OCI-LY3 (cell line): ENCODE measurements around the gene LRRC3B.

Experiments
- H2AFZ ChIP-seq: fragments of 200-600, 300-600 bp; shearing (Covaris generic); 2 replicates; pipeline ENCODE4 v1.6.0; 2014; ENCODE audit warnings: antibody characterized with exemption, low read depth, low read length
- H3K27ac ChIP-seq: fragments of 200-600, 300-600 bp; sonication (generic); 2 replicates; pipeline ENCODE4 v1.5.1; 2014; ENCODE audit warnings: mild to moderate bottlenecking, low read length, moderate library complexity, mixed read lengths
- H3K27me3 ChIP-seq: fragments of 200-600, 300-600 bp; sonication (generic); 2 replicates; pipeline ENCODE4 v1.6.1; 2014; ENCODE audit warnings: low read depth, low read length, mixed read lengths
- H3K36me3 ChIP-seq: fragments of 200-600, 300-600 bp; sonication (generic); replicated peaks from 2 replicates; pipeline ENCODE3; 2014; ENCODE audit warnings: low read depth, low read length, mixed read lengths
- H3K4me1 ChIP-seq: fragments of 300-600, 200-600 bp; sonication (generic); 2 replicates; pipeline ENCODE4 v1.6.1; 2014; ENCODE audit warnings: low read length, mixed read lengths
- H3K4me2 ChIP-seq: fragments of 200-600, 300-600 bp; sonication (generic); 2 replicates; pipeline ENCODE4 v1.6.1; 2014; ENCODE audit warnings: low read length, mixed read lengths
- H3K4me3 ChIP-seq: fragments of 300-600, 200-600 bp; sonication (generic); 2 replicates; pipeline ENCODE4 v1.5.1; 2014; ENCODE audit warnings: antibody characterized with exemption, mild to moderate bottlenecking, low read length, moderate library complexity
- H3K79me2 ChIP-seq: fragments of 300-600, 200-600 bp; shearing (Covaris generic); 2 replicates; pipeline ENCODE4 v1.6.1; 2014; ENCODE audit warnings: mild to moderate bottlenecking, low read length, mixed read lengths
- H3K9ac ChIP-seq: fragments of 300-600, 200-600 bp; shearing (Covaris generic); 2 replicates; pipeline ENCODE4 v1.6.0; 2014; ENCODE audit warnings: mild to moderate bottlenecking, low read length, moderate library complexity
- H3K9me3 ChIP-seq: fragments of 200-600, 300-600 bp; shearing (Covaris generic); 2 replicates; pipeline ENCODE4 v1.6.1; 2014; ENCODE audit warnings: low read length, mixed read lengths; ENCODE audit not compliant: insufficient read depth
- H4K20me1 ChIP-seq: fragments of 200-600, 300-600 bp; sonication (generic); 2 replicates; pipeline ENCODE4 v1.6.1; 2016; ENCODE audit warnings: low read length, mixed read lengths; ENCODE audit not compliant: insufficient read depth
- EZH2phosphoT487 ChIP-seq: fragments of 200-600 bp; shearing (Covaris generic); IDR thresholded peaks from 2 replicates; pipeline ENCODE4 v1.6.1; 2018; ENCODE audit warnings: antibody characterized with exemption, mixed run types, low read depth
- TF ChIP-seq, protein P1 (sequence below): fragments of 200-600, 300-600 bp; sonication (generic); IDR thresholded peaks from 2 replicates; pipeline ENCODE4 v1.5.1; 2014; ENCODE audit warnings: antibody characterized with exemption, low read length, low read depth

The LRRC3B gene

DNA sequence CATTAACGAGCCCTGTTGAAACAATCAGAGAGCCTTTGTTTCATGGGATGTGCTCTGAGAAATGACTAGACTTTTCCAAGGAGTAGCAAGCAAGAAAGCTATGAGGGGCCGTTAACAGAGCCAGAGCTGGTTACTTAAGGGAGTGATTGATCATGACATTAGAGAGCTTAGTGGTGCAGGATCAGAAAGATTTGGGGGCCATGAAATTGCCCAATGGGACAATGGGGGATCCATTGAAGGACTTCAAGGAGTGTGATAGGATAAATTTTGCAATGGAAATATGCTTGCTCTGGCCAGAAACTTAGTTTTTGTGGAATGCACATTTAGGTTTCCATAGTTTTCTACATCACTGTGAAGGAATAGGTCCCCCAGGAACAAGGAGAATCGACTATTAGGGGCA, 45.6 kb downstream of the LRRC3B start:
- Histone ChIP-seq H3K79me2 (no peaks in the 10 kb centered on the region), H3K9ac (no peak overlapping the region), H3K27ac (no peak overlapping the region), H3K36me3 (no peaks in the 10 kb centered on the region), H3K9me3 (no peaks in the 10 kb centered on the region), H3K4me2 (no peak overlapping the region), H3K4me3 (no peak overlapping the region), H2AFZ (no peak overlapping the region), H4K20me1 (no peaks in the 10 kb centered on the region), H3K4me1 (no peaks in the 10 kb centered on the region), H3K27me3 (no peaks in the 10 kb centered on the region)
- TF ChIP-seq, protein P1, sequence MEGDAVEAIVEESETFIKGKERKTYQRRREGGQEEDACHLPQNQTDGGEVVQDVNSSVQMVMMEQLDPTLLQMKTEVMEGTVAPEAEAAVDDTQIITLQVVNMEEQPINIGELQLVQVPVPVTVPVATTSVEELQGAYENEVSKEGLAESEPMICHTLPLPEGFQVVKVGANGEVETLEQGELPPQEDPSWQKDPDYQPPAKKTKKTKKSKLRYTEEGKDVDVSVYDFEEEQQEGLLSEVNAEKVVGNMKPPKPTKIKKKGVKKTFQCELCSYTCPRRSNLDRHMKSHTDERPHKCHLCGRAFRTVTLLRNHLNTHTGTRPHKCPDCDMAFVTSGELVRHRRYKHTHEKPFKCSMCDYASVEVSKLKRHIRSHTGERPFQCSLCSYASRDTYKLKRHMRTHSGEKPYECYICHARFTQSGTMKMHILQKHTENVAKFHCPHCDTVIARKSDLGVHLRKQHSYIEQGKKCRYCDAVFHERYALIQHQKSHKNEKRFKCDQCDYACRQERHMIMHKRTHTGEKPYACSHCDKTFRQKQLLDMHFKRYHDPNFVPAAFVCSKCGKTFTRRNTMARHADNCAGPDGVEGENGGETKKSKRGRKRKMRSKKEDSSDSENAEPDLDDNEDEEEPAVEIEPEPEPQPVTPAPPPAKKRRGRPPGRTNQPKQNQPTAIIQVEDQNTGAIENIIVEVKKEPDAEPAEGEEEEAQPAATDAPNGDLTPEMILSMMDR = no peak
- no peak for TF ChIP-seq EZH2phosphoT487

- Histone ChIP-seq H3K4me2 (no peak overlapping the region), H3K9me3 (no peaks in the 10 kb centered on the region), H3K4me3 (no peak overlapping the region), H3K27ac (no peak overlapping the region), H3K36me3 (no peaks in the 10 kb centered on the region), H3K9ac (no peak overlapping the region), H3K4me1 (no peaks in the 10 kb centered on the region), H3K27me3 (no peaks in the 10 kb centered on the region), H3K79me2 (no peaks in the 10 kb centered on the region), H4K20me1 (no peaks in the 10 kb centered on the region), H2AFZ (no peak overlapping the region)
- TF ChIP-seq, protein P1 = no peak
- no peak for TF ChIP-seq EZH2phosphoT487
These were observed 46.1 kb downstream of the LRRC3B start for GRCh38 chr3:26668696-26669095.

DNA sequence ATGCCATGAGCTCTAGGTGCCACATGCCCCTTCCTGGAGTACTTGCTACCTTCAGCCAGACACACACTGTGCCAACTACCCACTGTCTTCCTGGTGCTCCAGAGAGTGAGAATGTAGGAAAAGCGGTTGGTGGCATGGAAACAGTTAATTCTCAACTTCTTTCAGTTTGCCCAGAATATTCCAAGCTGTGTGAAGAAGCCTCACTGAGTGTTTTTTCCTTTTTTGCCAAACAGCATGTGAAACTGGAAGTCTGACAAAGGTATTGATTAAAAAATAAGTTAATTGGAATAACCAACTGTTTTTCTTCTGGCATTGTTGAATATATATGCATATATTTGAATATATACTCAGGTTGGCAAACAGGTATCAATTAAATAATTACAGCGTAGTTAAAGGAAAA, 52.8 kb downstream of the LRRC3B start:
- Histone ChIP-seq H3K9ac (no peak overlapping the region), H2AFZ (no peak overlapping the region), H3K4me2 (no peak overlapping the region), H3K9me3 (no peaks in the 10 kb centered on the region; the same call in 1 of the 2 replicates), H4K20me1 (no peaks in the 10 kb centered on the region), H3K79me2 (no peaks in the 10 kb centered on the region), H3K27me3 (no peaks in the 10 kb centered on the region), H3K36me3 (no peaks in the 10 kb centered on the region), H3K27ac (no peak overlapping the region), H3K4me3 (no peak overlapping the region), H3K4me1 (no peaks in the 10 kb centered on the region)
- TF ChIP-seq EZH2phosphoT487 = no peak
- TF ChIP-seq, protein P1 = no peak

DNA sequence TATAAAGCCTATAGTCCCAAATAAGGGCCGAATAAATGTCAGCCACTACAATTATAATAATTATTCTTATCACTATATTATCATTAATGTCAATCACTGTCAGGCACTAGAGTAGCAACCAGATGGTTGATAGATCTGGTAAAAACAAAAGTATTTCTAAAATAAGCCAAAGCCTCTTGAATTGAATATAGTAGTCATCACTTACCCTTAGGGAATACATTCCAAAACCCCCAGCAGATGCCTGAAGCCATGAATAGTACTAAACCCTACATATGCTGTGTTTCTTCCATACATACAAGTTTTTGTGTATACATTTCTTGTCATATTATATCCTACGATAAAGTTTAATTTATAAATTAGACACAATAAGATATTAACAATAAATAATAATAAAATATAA, 59.1 kb downstream of the LRRC3B start:
- Histone ChIP-seq H4K20me1 (no peaks in the 10 kb centered on the region), H3K4me1 (no peaks in the 10 kb centered on the region), H3K9ac (no peak overlapping the region), H3K4me2 (no peak overlapping the region), H3K79me2 (no peaks in the 10 kb centered on the region), H3K27me3 (no peaks in the 10 kb centered on the region), H3K4me3 (no peak overlapping the region), H3K27ac (no peak overlapping the region), H2AFZ (no peak overlapping the region), H3K36me3 (no peaks in the 10 kb centered on the region), H3K9me3 (no peaks in the 10 kb centered on the region; the same call in 1 of the 2 replicates)
- no peak for TF ChIP-seq EZH2phosphoT487
- TF ChIP-seq, protein P1 = no peak
